ENCODE measurements around the gene SRGAP3.

Gene SRGAP3

GRCh38 chr3:9118222-9118621 lies 131.2 kb downstream of the SRGAP3 start:
- no peak for TF ChIP-seq CTCF (IDR thresholded peaks at IDR 0.05; ENCODE audit: low read length, missing control alignments)
- no peak overlapping the region for H3K4me3 ChIP-seq (replicated peaks; ENCODE audit: low read depth, low read length)
- no peak for DNase-seq (ENCODE audit: low read depth)

GRCh38 chr3:9117220-9117619 lies 132.2 kb downstream of the SRGAP3 start:
- DNase-seq (ENCODE audit: low read depth): no peak
- TF ChIP-seq CTCF (IDR thresholded peaks at IDR 0.05; ENCODE audit: low read length, missing control alignments): no peak
- no peak overlapping the region for H3K4me3 ChIP-seq (replicated peaks; ENCODE audit: low read depth, low read length)

- DNase-seq (ENCODE audit: low read depth): no peak
- no peak for TF ChIP-seq CTCF (IDR thresholded peaks at IDR 0.05; ENCODE audit: low read length, missing control alignments)
- H3K4me3 ChIP-seq (replicated peaks; ENCODE audit: low read depth, low read length): no peak overlapping the region
These were observed 133.1 kb downstream of the SRGAP3 start for GRCh38 chr3:9116336-9116735.

- no peak for DNase-seq (ENCODE audit: low read depth)
- no peak overlapping the region for H3K4me3 ChIP-seq (replicated peaks; ENCODE audit: low read depth, low read length)
- TF ChIP-seq CTCF (IDR thresholded peaks at IDR 0.05; ENCODE audit: low read length, missing control alignments): no peak
These were observed 134.1 kb downstream of the SRGAP3 start for GRCh38 chr3:9115336-9115735.

- no peak overlapping the region for H3K4me3 ChIP-seq (replicated peaks; ENCODE audit: low read depth, low read length)
- TF ChIP-seq CTCF (IDR thresholded peaks at IDR 0.05; ENCODE audit: low read length, missing control alignments): no peak
- no peak for DNase-seq (ENCODE audit: low read depth)
These were observed 136.4 kb downstream of the SRGAP3 start for GRCh38 chr3:9113040-9113439.

GRCh38 chr3:9111866-9112265 lies 137.6 kb downstream of the SRGAP3 start:
- TF ChIP-seq CTCF (IDR thresholded peaks at IDR 0.05; ENCODE audit: low read length, missing control alignments): no peak

GRCh38 chr3:9111417-9111816 lies 138.0 kb downstream of the SRGAP3 start:
- no peak for TF ChIP-seq CTCF (IDR thresholded peaks at IDR 0.05; ENCODE audit: low read length, missing control alignments)
- DNase-seq (ENCODE audit: low read depth): no peak
- no peak overlapping the region for H3K4me3 ChIP-seq (replicated peaks; ENCODE audit: low read depth, low read length)

More at GRCh38 chr3:9111866-9112265, 137.6 kb downstream of the SRGAP3 start:
- no peak for DNase-seq (ENCODE audit: low read depth)
- no peak overlapping the region for H3K4me3 ChIP-seq (replicated peaks; ENCODE audit: low read depth, low read length)
